A549 (cell line): ENCODE data around the gene PATL2. TPM values are rescaled to one million over a fixed set of nuclear protein-coding genes. Genes with fewer than 3 reads are reported as not detected.
"Not testable (repeated sequence)": the region's sequence is repeated elsewhere in the genome, so short reads cannot be mapped to it uniquely, and the experiment has no call there.

Experiments used
- ATAC-seq, 2 experiments: fragments of 200-7000 bp in 1 of 2; fragments of >200 bp in 1 of 2; cut with Nextera tagmentation in 1 of 2; cut with Tn5 transposase in 1 of 2; 3 replicates each; pipeline versions ENCODE4 v1.8.0 to v1.9.1; 2018 to 2020; ENCODE audit warnings: mild to moderate bottlenecking in 1 of 2, moderate library complexity in 1 of 2
- CTCF ChIA-PET: fragments of 300-600 bp; sonication (Branson Sonifier 250); formaldehyde crosslinking; extraction: SDS; loops from one replicate; lab custom pipeline; 2021; ENCODE audit warnings: antibody characterized with exemption, inconsistent platforms; lab: Yijun Ruan, JAX
- POLR2A ChIA-PET: fragments of 350-600 bp; formaldehyde crosslinking; extraction: SDS; loops from one replicate; lab custom pipeline; 2021; ENCODE audit warnings: antibody characterized with exemption, inconsistent platforms; lab: Yijun Ruan, JAX
- DNase-seq, 2 experiments: peaks; one replicate each; pipeline versions ENCODE4 v3.0.0 to v3.0.0-alpha.2; 2011 to 2016; ENCODE audit warnings: low read depth in 1 of 2, low spot score in 1 of 2
- FAIRE-seq: peaks from 2 replicates; lab custom pipeline; 2011; peaks lifted over from hg19 to GRCh38; lab: Jason Lieb, UNC
- H3K27ac ChIP-seq, 2 experiments: fragments of >200 bp; sonication (Bioruptor Twin); formaldehyde crosslinking; 3 replicates each; pipeline ENCODE4 v1.5.1; 2016 to 2017
- H3K4me1 ChIP-seq: fragments of >200 bp; sonication (Bioruptor Twin); formaldehyde crosslinking; 3 replicates; pipeline ENCODE4 v1.6.1; 2016
- H3K4me2 ChIP-seq: fragments of >200 bp; sonication (Bioruptor Twin); formaldehyde crosslinking; 3 replicates; pipeline ENCODE4 v1.6.1; 2016
- H3K4me3 ChIP-seq: fragments of >200 bp; sonication (Bioruptor Twin); formaldehyde crosslinking; 3 replicates; pipeline ENCODE4 v1.5.1; 2016
- H3K9me3 ChIP-seq: fragments of >200 bp; sonication (Bioruptor Twin); formaldehyde crosslinking; 3 replicates; pipeline ENCODE4 v1.6.1; 2016
- CEBPB ChIP-seq, 2 experiments: fragments of >200 bp in 1 of 2; sonication (Bioruptor Twin) in 1 of 2; formaldehyde crosslinking in 1 of 2; IDR thresholded peaks; 2 replicates each; pipeline ENCODE4 v1.6.1; 2012 to 2016
- CHD4 ChIP-seq: fragments of 200-600 bp; sonication (generic); IDR thresholded peaks from 2 replicates; pipeline ENCODE4 v1.6.1; 2016; ENCODE audit warnings: antibody characterized with exemption, mild to moderate bottlenecking, borderline replicate concordance
- EHMT2 ChIP-seq: fragments of 200-600 bp; sonication (generic); IDR thresholded peaks from 2 replicates; pipeline ENCODE4 v1.6.1; 2016; ENCODE audit warnings: antibody characterized with exemption, low read depth, mild to moderate bottlenecking, moderate library complexity
- FOSB ChIP-seq: fragments of 250-450 bp; sonication (Bioruptor Pico); IDR thresholded peaks from 2 replicates; pipeline ENCODE4 v1.5.0; 2020; ENCODE audit warnings: mild to moderate bottlenecking, moderate library complexity
- FOSL2 ChIP-seq, 2 experiments: fragments of 450-650 bp in 1 of 2; fragments of >200 bp in 1 of 2; sonication (Bioruptor Twin) in 1 of 2; formaldehyde crosslinking; IDR thresholded peaks; 2 replicates each; pipeline versions ENCODE4 v1.5.0 to v1.6.1; 2016 to 2020; ENCODE audit warnings: mild to moderate bottlenecking in 1 of 2, moderate library complexity in 1 of 2
- GATA3 ChIP-seq: IDR thresholded peaks from 2 replicates; pipeline ENCODE4 v1.6.1; 2012; ENCODE audit warnings: borderline replicate concordance
- HDAC2 ChIP-seq: fragments of 200-600 bp; sonication (generic); IDR thresholded peaks from 2 replicates; pipeline ENCODE4 v1.6.1; 2016
- HOXA7 ChIP-seq: fragments of 250-450 bp; sonication (Bioruptor Pico); IDR thresholded peaks from 2 replicates; pipeline ENCODE4 v1.5.0; 2020; ENCODE audit warnings: mild to moderate bottlenecking, moderate library complexity
- HOXB5 ChIP-seq: fragments of 250-450 bp; sonication (Bioruptor Pico); IDR thresholded peaks from 2 replicates; pipeline ENCODE4 v1.5.0; 2020; ENCODE audit warnings: mild to moderate bottlenecking, moderate library complexity
- NPAS2 ChIP-seq: fragments of 250-450 bp; sonication (Bioruptor Pico); IDR thresholded peaks from 2 replicates; pipeline ENCODE4 v1.8.0; 2022; ENCODE audit warnings: mild to moderate bottlenecking, moderate library complexity, borderline replicate concordance
- RAD21 ChIP-seq, 2 experiments: fragments of >200 bp in 1 of 2; sonication (Bioruptor Twin) in 1 of 2; formaldehyde crosslinking in 1 of 2; IDR thresholded peaks in 1 of 2; conservative IDR thresholded peaks in 1 of 2; 2 replicates in 1 of 2; 3 replicates in 1 of 2; pipeline ENCODE4 v1.6.1; 2012 to 2018; ENCODE audit warnings: inconsistent platforms in 1 of 2
- TFCP2L1 ChIP-seq: fragments of 250-450 bp; sonication (Bioruptor Pico); IDR thresholded peaks from 2 replicates; pipeline ENCODE4 v1.5.0; 2021; ENCODE audit warnings: mild to moderate bottlenecking
- ZSCAN20 ChIP-seq: fragments of 250-450 bp; sonication (Bioruptor Pico); IDR thresholded peaks from 2 replicates; pipeline ENCODE4 v1.8.0; 2022; ENCODE audit warnings: mild to moderate bottlenecking, moderate library complexity
- WGBS: methylation state at CpG from one replicate; pipeline ENCODE4 v1.1.6; 2017; ENCODE audit errors: missing lambda C conversion rate; 5-methylcytosine and 5-hydroxymethylcytosine counted together
- polyA plus RNA-seq, 4 experiments: library from polyadenylated mRNA; depleted of rRNA in 3 of 4; stranded (reverse); fragments of >200 nt; fragmentation: RNase III in 1 of 4; extraction: RNeasy Plus Mini Kit Qiagen cat#74134 plus additional on column Dnase treatment in 1 of 4; gene quantifications; 2 replicates in 3 of 4; 3 replicates in 1 of 4; pipeline ENCODE4 v1.2.3, GENCODE V29; 2011 to 2017
- TF ChIP-seq, protein P1 (sequence below): fragments of 450-650 bp; IDR thresholded peaks from 2 replicates; pipeline ENCODE4 v1.6.1; 2014; ENCODE audit warnings: antibody characterized with exemption
- TF ChIP-seq, protein P2 (sequence below): fragments of >200 bp; sonication (Bioruptor Twin); formaldehyde crosslinking; IDR thresholded peaks from 3 replicates; pipeline ENCODE4 v1.6.1; 2016

PATL2 gene
- polyA plus RNA-seq, 2 of the 4 experiments (the other 2 are of a cell fraction), result 0.12 to 0.26 TPM

DNA sequence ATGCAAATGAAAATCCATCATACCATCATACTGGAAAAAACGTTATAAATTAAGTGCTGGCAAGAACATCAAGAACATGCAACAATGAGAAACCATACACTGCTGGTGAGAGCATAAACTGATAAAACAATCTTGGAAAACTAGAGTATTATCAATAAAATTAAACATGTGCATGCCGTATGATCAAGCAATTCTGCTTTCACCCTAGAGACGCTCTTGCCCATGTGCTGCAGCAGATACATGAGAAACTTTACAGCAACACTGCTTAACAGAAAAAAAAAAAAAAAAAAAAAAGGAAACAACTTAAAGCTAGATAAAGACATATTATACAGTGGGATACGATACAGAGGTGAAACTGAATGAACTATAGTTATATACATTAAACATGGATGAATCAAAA lies 69.5 kb downstream of the PATL2 start:
- 88% methylated on average over 4 of the region's 4 CpGs for WGBS
- CTCF ChIA-PET, result no interaction called here
- TF ChIP-seq HOXB5 (CRISPR knock-in tag), result no peak
- TF ChIP-seq TFCP2L1 (CRISPR knock-in tag), result no peak
- no peak for TF ChIP-seq CHD4

DNA sequence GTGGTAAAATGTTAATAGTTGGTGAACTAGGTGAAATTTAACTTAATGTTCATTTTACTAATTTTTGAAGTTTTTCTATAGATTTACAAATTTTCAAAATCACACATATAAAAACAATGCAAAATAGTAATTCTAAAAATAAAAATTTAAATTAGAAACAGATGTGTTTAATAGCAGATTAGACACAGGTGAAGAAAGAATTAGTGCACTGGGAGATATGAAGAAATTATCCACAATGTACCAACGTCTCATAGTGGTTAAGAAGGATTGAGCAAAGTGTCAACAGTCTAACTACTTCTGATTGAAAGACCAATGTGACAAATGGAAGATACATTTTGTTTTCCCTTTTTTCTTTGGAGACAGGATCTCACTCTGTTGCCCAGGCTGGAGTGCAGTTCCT lies 74.1 kb downstream of the PATL2 start:
- no peak overlapping the region for H3K4me3 ChIP-seq
- FAIRE-seq (no peak), DNase-seq (no peak)
- no peak overlapping the region for H3K27ac ChIP-seq
- H3K9me3 ChIP-seq, result no peaks in the 10 kb centered on the region
- WGBS, result 81% methylated on average over 1 of the region's 1 CpG
- POLR2A ChIA-PET, result no interaction called here
- TF ChIP-seq EHMT2, result no peak
- TF ChIP-seq ZSCAN20 (CRISPR knock-in tag), result no peak
- TF ChIP-seq HOXA7, result no peak
- no peak for TF ChIP-seq FOSB (CRISPR knock-in tag)
- TF ChIP-seq HDAC2, result no peak
- TF ChIP-seq, protein P1, sequence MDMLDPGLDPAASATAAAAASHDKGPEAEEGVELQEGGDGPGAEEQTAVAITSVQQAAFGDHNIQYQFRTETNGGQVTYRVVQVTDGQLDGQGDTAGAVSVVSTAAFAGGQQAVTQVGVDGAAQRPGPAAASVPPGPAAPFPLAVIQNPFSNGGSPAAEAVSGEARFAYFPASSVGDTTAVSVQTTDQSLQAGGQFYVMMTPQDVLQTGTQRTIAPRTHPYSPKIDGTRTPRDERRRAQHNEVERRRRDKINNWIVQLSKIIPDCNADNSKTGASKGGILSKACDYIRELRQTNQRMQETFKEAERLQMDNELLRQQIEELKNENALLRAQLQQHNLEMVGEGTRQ, result no peak
- no peak for TF ChIP-seq NPAS2 (CRISPR knock-in tag)
- TF ChIP-seq RAD21 (conservative IDR thresholded peaks at IDR 0.05 in 1 of 2, IDR thresholded peaks at IDR 0.05 in 1 of 2), result no peak
- TF ChIP-seq CHD4, result no peak
- TF ChIP-seq GATA3, result no peak
- TF ChIP-seq FOSL2 (IDR thresholded peaks at IDR 0.05), result no peak
- no peak for TF ChIP-seq FOSL2 (CRISPR knock-in tag; IDR thresholded peaks at IDR 0.05)
- TF ChIP-seq, all 56 proteins: peak for 0
- CTCF ChIA-PET, result interaction anchor here (1.2 to 1.4 kb wide), 2 partner anchors 53 to 58 kb away, joined by 3 to 4 read pairs; no protein-coding TSS in a partner anchor
- ATAC-seq, result no peak
- no peak overlapping the region for H3K4me2 ChIP-seq
- H3K4me1 ChIP-seq, result peaks cover 8% of the 10 kb centered on the region; the same call in 1 of the 3 replicates

More for the DNA sequence above, 69.5 kb downstream of the PATL2 start:
- no peak for FAIRE-seq
- H3K27ac ChIP-seq, result no peak overlapping the region
- no peaks in the 10 kb centered on the region for H3K4me1 ChIP-seq
- H3K4me2 ChIP-seq, result no peak overlapping the region
- POLR2A ChIA-PET, result no interaction called here
- no peak overlapping the region for H3K4me3 ChIP-seq
- H3K9me3 ChIP-seq, result no peaks in the 10 kb centered on the region
- DNase-seq, result no peak
- ATAC-seq, result no peak

DNA sequence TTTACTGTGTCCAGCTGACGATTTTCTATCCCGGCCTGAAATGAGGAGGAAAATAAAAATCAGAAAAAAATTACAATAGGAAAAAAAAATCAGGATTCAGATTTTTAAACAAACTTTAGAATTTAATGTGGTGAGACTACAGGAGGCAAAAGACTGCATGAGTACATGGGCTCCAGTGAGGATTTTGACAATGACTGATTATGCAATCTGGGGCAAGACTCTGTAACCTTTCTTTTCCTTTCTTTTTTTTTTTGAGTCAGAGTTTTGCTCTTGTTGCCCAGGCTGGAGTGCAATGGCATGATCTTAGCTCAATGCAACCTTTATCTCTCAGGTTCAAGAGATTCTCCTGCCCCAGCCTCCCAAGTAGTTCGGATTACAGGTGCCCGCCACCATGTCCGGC lies 77.5 kb downstream of the PATL2 start:
- Histone ChIP-seq H3K27ac (no peak overlapping the region), H3K4me2 (no peak overlapping the region), H3K4me3 (no peak overlapping the region), H3K9me3 (no peaks in the 10 kb centered on the region), H3K4me1 (peaks cover 8% of the 10 kb centered on the region; the same call in 1 of the 3 replicates)
- ATAC-seq (no peak), DNase-seq (no peak), FAIRE-seq (no peak)
- TF ChIP-seq, protein P2, sequence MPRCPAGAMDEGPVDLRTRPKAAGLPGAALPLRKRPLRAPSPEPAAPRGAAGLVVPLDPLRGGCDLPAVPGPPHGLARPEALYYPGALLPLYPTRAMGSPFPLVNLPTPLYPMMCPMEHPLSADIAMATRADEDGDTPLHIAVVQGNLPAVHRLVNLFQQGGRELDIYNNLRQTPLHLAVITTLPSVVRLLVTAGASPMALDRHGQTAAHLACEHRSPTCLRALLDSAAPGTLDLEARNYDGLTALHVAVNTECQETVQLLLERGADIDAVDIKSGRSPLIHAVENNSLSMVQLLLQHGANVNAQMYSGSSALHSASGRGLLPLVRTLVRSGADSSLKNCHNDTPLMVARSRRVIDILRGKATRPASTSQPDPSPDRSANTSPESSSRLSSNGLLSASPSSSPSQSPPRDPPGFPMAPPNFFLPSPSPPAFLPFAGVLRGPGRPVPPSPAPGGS, result no peak
- peak in 1 of 2 experiments; percentile 26; a peak in 1 of 4 replicates for TF ChIP-seq CEBPB (IDR thresholded peaks at IDR 0.05)
- WGBS, result 97% methylated on average over 5 of the region's 5 CpGs
- CTCF ChIA-PET, result interaction anchor here (0.8 to 1.2 kb wide), 2 partner anchors 30 to 55 kb away, joined by 4 read pairs; partner anchors contain the start of gene SPG11
- POLR2A ChIA-PET, result interaction anchor here (0.6 to 1.2 kb wide), 2 partner anchors 20 to 78 kb away, joined by 3 to 4 read pairs; partner anchors contain the start of genes B2M and PATL2

DNA sequence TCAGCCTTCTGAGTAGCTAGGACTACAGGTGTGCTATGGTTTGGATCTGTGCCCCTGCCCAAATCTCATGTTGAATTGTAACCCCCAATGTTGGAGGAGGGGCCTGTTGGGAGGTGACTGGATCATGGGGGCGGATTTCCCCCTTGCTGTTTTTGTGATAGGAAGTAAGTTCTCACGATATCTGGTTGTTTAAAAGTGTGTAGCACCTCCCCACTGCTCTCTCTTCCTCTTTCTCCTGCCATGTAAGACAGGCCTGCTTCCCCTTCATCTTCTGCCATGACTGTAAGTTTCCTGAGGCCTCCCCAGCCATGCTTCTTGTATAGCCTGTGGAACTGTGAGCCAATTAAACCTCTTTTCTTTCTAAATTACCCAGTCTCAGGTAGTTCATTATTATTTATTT lies 85.8 kb downstream of the PATL2 start:
- H3K4me3 ChIP-seq, FAIRE-seq, H3K4me2 ChIP-seq, H3K27ac ChIP-seq, POLR2A ChIA-PET, ATAC-seq, H3K4me1 ChIP-seq, DNase-seq, H3K9me3 ChIP-seq: not testable (repeated sequence)
- 86% methylated on average over 1 of the region's 2 CpGs for WGBS
- CTCF ChIA-PET, result interaction anchor here (0.8 kb wide), 1 partner anchor 47 kb away, joined by 3 read pairs; no protein-coding TSS in a partner anchor
